NCI-H2196 (cell line): ENCODE data around the gene ZMPSTE24.
A peak's percentile ranks its signal among the peaks of the same experiment; 100 is the strongest.

Experiments
- DNase-seq: peaks from one replicate; lab custom pipeline; 2025; ENCODE audit not compliant: unreplicated experiment; lab: John Stamatoyannopoulos, UW

Gene ZMPSTE24

DNA sequence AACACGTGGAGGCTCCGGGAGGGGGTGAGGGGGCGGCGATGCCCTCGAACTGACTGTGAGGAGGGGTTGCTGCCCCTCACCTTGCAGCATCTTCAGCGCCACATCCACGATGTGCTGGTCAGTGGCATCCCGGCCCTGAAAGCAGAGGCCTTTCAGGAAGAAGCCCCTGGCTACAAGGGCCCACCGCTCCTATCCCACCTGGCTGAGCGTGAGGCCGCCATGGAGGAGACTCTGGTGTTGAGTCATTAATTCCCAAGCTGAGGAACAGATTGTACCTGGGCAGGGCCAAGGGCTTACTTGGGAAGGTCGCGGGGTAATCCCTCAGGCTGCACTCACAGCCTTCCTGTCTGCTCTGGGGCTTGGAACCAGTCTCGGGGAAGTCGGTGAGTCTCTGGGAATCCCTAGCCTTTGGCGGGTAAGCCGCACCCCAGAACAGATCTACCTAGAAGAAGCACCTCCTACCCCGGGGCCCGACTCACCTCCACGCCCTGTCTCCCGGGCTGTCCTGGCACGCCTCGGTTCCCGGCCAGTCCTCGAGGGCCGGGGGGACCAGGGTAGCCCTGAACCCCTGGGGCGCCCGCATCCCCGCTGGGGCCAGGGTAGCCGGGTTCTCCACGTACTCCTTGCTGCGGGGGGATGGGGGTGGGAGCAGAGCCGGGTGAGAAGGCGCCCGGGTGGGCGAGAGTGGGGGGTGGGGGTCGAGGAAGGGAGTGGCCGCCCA, 45.2 kb downstream of the ZMPSTE24 start:
- DNase-seq = no peak

DNA sequence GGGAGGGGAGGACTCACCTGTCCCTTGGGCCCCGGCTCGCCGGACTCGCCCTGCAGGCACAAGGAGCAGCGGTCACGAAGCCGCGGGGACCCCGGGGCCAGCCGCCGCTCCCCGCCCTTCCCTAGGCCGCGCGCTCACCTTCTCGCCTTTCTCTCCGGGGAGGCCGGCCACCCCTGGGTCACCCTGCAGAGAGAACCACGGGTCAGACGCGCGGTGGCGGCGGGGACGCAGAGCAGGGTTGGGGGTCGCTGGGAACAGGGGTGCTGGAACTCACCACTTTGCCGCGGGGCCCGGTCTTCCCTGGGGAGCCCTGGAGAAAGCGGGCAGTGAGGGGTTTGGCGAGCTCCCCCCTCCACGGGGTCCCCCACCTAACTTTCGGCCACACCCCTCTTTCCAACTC, 45.8 kb downstream of the ZMPSTE24 start:
- no peak for DNase-seq

DNA sequence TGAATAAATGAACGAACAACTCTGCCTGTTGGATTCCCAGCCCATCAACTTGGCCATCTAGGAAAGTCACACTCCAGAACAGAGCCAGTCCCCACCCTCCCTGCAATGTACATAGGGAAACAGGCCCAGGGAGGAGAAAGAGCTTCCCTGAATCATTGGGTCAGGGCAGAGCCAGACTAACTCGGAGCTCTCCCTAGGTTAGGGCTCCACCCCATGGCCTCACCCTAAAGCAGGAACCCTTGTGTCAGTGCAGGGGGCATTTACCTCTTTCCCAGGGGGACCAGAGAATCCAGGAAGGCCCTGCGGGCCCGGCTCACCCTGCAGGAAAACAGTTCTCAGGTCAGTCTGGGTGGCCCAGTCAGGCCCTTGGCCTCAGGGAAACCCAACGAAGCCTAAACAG, 47.4 kb downstream of the ZMPSTE24 start:
- DNase-seq = no peak

DNA sequence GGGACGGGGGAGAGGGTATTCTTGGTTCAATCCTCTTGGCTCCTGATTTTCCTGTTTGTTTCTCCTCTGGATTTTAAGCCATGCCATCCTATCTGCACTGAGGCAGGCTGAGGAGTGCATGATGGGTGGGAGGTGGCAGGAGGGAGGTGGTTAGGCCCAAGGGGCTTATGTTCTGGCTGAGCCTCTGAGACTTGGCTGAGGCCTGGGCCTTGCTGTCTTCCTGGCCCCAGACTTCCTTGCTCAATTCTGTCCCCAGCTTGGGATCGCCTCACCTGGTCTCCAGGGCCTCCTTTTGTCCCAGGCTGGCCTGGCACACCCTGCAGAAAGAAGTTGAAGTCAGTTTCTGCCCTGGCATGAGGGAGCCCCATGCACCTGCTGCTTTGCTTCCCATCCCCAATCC, 47.8 kb downstream of the ZMPSTE24 start:
- no peak for DNase-seq

DNA sequence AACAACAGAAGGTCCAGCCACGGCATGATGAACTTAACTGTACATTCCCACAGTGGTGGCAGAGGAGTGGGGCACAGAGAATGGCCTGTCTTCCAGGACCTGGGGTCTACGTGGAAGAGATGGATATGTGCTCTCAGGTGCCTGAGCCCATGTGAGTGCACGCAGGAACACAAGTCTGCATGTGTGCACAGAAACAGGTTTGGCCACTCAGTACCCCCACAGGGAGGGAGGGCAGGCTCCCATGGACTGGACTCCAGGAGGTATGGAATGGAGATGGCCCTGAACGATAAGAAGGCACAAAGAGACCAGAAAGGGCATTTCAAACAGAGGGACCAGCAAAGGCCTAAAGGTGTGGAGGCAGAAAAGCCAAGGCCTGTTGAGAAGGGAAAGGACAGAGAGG, 48.3 kb downstream of the ZMPSTE24 start:
- no peak for DNase-seq

DNA sequence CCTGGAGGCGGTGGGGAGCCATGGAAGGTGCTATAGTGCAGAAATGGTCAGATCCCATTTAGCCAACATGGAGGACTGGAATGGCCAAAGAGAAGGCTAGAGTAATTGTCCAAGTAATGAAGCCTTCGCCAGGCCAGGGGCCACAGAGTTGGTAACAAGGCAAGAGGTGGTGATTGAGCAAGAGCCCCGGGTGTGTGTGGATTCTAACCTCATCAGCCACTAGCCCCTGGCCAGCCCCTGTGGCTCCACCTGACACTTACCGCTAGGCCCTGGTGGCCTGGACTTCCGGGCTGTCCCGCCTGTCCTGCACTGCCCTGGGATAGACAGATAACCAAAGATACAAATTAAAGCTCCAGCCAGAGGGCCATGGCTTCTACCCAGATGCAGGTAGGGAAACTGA, 49.1 kb downstream of the ZMPSTE24 start:
- DNase-seq = no peak

DNA sequence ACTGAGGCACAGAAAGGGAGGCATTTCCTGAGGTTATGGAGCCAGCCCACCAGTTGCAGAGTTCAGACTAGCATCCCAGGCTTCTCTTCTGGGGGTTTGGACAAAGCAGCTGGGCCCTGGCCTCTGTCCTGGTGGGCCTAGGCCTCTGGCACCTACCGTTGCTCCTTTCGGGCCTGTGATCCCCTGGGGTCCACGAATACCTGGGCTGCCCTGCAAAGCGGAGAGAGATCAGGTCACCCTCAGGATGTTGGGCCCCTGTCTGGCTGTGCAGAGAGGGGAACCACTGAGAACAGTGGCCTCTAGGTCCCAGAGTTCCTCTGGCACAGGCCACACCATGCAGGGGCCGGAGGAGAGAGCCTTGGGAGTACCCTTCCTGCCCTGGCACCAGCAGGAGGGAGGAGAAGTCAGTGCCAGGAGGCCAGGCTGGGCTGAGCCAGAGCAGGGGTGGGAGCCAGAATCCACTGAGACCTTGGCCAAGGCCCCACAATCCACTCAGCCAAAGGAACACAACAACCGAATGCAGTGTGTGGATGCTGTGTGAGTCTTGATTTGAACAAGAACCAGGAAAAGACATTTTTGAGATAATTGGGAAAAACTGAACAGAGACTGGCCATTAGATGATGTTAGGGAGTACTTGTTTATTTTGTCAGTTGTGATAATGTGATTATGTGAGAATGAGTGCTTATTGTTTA, 50.1 kb downstream of the ZMPSTE24 start:
- DNase-seq = no peak

DNA sequence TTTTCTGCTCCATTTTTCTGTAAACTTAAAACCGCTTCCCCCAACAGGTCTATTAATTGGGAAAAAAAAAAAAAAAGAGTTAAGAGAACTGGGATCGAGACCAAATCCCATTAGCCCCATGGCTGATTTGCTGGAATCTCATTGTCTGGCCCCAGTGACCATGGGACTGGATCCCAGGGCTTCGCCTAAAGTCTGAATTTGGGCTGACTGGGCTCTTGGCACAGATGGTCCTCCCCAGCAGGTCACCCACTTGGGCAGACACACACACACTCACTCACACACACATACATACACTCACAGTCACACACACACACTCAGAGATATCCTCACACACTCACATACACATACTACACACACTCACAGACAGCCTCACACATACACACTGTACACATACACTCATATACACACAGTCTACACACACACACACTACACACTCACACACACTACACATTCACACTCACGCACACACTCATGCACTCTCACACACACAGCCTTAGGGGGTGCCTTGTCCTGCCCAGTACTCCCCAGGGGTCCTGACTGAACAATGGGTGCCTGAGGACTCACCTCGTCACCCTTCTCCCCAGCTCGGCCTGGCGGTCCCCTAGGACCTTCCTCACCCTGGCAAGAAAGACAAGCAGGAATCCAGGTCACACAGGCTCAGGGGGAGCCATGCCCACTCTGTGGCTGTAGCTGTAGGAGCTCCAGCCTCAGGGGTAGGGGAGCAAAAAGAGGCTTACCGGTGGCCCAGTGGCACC, 51.5 kb downstream of the ZMPSTE24 start:
- DNase-seq = no peak

DNA sequence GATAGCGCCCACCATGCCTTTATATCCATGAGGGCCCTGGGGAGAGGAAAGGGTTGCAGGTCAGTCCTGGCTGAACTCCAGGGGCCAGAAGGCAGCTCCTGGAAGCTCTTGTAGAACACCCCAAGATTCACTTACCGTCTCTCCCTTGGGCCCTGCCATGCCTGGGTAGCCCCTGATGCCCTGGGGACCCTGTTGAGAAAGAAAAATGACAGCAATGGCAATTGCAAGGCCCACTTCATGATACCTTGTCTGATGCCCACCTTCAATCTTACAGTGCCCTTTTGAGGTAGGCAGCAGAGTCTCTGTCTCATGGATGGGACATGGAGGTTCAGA, 52.1 kb downstream of the ZMPSTE24 start:
- no peak for DNase-seq

DNA sequence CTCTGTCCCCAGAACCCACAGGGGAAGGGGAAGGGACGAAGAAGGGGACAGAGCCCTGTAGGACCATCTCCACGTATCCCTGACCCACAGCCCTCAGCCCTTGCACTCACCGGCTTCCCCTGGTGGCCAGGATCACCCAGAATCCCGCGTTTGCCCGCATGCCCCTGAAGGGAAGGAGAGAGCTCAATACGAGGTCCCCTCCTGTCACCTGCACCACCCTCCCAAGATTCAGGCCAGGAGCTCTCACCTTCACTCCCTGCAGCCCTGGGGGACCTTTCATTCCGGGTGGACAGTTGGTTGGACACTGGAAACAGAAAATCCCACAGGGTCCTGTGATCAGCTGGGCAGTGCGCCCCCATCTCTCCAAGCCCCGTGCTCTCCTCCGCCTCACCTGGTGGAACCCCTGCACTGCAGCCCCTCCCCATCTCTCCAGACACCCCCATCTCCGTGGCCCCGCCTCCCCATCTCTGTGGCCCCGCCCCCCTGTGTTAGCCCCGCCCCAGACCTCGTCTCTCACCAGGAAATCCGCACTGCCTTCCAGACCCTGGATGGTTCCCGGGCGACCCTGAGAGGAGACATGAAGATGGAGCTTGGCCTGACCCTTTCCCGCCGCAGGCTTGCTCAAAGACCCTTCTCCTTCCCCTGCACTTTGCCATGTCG, 53.1 kb downstream of the ZMPSTE24 start:
- no peak for DNase-seq

DNA sequence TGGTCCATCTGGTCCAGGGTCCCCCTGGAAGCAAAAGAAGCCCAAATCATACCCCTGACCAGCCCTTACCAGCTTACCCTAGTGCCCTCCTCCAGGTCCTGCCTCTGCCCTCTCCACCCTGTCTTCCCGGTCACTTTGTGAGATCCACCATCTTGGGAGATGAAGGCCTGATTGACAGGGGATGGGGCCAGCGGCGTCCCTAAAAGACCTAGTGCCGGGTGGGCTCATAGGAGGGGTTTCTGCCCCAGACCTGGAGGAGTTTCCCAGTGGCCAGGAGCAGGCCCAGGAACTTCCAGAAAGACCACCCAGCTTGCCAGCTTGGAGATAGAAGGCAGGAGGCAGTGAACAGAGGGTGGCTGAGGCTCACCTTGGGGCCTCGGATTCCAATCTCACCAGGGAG, 53.7 kb downstream of the ZMPSTE24 start:
- no peak for DNase-seq

DNA sequence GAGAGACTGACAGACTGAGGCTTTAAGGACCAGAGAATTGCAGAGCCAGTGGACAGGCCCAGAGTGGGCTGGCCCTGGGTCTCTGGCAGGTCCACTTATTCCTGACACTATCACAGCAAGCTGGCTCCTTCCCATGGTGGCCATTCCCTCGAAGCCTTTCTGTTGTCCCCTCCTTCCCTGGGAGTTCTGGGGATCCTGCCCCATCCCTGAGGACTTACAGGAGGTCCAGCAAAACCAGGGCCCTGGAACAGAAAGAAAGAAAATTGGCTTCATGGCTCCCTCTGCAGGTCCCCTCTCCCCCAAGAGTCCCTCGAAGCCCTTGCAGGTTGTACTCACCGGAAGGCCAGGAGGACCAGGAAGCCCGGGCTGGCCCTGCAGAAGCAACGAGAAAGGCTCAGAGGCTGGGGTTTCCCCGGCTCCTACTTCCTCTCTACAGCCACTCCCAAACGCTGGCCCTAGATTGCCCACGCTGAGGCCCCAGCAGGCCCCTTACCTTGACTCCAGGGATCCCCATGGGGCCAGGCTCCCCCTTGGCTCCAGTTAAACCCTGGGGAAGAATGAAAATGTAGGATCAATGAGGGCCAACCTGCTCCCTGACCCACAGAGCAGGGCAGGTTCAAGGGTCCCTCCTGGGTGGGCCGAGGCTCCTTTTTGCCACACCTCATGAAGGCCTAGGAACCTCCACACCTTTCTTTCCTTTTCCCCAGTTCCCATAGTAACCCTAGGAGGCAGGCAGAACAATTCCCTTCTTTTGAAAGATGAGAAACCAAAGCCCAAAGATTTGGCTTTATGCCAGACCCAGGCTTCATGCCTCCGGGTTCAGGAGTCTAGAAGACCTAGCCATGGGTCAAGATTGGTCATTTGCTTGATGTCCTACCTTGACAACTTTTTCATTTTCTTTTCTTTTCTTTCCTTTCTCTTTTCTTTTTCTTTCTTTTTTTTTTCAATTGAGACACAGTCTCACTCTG, 54.5 kb downstream of the ZMPSTE24 start:
- DNase-seq = peak; percentile 69

DNA sequence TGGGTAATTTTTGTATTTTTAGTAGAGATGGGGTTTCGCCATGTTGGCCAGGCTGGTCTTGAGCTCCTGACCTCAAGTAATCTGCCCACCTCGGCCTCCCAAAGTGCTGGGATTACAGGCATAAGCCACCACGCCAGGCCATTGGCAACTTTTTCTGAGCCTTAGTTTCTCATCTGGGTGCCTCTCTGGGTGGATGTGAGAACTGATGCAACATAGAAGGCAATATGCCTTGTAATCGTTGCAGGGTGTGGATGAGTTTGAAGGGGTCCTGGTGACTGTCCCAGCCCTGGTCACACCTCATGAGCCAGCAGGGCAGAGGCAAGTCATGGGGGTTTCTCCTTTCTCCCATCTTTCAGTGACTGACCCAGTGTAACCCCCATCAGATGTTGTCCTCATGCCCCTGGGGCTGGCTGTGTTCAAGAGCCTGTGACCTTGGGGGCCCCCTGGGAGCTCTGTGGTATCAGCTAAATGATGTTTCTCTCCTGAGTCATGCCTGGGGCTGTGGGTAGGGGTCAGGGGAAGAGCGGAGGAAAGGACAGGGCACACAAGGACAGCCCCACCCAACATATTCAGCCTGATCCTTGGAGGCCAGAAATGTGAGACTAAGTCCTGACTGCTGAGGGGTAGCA, 55.4 kb downstream of the ZMPSTE24 start:
- DNase-seq = no peak

DNA sequence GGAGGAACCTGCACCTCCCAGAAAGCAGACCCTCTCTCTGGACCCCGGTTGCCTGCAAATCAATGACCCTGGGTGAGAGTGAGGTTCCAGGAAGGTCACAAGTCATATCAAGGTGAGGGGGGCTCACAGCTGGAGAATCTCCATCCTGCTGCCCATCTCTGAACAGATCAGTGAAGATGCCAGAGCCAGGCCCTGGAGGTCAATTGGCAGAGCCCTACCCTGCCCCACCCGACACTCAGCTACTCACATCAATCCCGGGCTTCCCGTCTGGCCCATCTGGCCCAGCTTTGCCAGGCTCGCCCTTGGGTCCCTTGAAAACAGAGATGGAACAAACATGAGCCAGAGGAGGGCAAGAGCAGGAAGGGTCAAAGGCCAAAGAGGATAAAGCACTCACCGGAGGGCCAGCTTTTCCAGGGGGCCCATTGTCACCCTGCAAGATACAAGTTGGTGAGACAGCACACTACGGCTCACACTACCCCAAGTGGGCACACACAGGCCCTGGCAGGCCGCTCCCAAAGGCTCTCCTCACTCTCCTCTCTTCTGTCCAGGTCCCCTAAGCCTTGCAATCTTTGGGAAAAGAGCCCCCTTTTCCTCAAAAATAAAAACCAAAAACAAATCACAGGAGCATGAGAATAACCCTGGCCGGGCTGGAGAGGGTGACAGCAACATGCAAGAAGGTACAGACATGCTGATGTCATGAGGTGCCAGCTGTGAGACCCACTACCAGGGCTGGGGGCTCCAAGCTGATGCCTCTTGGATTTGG, 56.1 kb downstream of the ZMPSTE24 start:
- DNase-seq = no peak

DNA sequence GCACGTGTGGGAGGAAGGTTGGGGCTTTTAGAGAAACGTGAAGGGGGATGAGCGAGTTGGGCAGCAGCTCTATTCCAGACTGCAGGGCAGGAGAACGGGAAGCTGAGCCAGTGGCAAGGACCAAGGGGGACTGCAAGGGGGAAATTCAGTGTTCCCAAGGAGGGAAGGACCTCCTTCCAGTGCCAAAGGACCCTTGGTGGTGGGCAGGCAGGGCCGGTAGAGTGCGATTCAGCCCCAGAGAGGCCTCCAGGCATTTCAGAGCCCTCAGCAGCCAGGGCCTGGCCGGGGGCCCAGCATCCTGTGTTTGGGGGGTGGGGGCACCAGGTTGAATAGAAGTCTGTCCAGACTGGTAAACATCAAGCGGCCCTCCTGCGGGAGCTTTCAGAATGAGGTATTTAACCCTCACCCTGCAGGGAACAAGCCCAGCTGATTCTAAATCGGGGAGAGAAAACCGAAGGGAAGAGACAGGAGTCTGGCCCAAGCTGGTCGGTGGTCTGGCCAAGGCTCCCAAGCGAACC, 56.7 kb downstream of the ZMPSTE24 start:
- DNase-seq = no peak

DNA sequence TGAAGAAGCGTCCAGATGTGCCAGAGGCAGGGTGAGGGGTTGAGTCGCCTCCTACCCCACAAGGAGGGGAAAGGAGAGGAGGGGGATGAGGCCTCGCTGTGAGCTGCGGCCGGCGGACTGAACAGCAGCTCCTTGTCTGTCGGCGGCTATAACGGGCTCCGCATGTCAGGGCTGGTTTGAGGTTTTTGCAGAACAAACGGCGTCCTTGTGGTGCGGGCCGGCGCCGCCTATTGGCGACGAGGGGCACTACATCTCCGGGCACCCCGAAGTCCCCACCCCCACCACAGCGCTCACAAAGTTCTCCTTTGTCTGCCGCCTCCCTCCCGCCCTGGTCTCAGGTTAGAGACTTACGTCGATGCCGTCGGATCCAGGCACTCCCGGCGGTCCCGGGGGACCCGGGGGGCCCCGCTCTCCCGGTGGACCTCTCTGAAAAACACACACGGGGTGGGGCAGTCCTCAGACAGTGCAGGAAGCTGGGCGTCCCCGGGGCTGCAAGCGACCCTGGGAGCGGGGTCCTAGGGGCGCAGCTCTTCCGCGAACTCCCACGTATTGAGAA, 57.3 kb downstream of the ZMPSTE24 start:
- peak; percentile 76 for DNase-seq

DNA sequence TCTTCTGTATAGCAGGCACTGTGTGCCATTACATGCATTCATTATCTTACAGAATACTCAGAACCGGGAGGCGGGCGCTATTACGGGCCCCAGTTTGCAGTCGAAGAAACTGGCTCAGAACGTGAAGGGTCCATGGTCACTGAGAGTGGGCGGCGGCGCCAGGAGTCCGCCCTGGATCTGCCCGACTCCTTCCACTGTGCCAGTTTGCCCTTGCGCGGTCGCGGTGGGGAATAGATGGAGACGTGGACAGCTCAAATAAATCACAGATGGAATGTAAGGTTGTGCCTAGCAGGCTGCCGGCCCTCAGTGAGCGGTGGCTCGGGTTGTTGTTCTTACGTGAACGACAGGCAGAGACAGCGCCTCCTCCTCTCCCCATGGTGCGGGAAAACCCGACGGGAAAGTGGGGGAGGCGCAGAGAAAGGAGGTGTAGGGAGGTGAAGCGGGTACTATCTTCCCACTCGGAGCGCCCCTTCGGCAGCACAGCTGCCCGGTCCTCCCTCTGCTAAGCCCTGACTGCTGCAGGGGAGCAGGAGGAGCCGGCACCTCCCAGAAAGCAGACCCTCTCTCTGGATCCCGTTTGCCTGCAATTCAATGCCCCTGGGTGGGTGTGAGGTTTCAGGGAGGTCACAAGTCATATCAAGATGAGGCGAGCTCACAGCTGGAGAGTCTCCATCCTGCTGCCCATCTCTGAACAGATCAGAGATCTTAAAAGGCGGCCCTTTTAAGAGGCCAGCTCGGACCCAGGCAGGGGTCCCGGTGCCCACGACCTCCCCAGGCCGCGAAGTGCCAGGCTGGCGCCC, 58.0 kb downstream of the ZMPSTE24 start:
- no peak for DNase-seq
